Measurements from ENCODE around the gene RALB. TPM values are rescaled to one million over a fixed set of nuclear protein-coding genes. Genes with fewer than 3 reads are reported as not detected.

RALB gene
- total RNA-seq, 2 donors from 2014 or later = 92.6 to 132 TPM

GRCh38 chr2:120338015-120338414 is 85.4 kb downstream of the RALB start:
- Histone ChIP-seq H3K27ac (no peak overlapping the region), H3K27me3 (replicated peaks; ENCODE audit: insufficient read depth) (no peaks in the 10 kb centered on the region), H3K36me3 (no peaks in the 10 kb centered on the region), H3K4me1 (replicated peaks) (peaks cover 1% of the 10 kb centered on the region), H3K9me3 (no peaks in the 10 kb centered on the region), H3K4me3 (no peak overlapping the region)
- no peak for DNase-seq (ENCODE audit: low spot score)
- TF ChIP-seq POLR2A (IDR thresholded peaks at IDR 0.05) = no peak
- no peak for TF ChIP-seq CTCF (IDR thresholded peaks at IDR 0.05)
- no peak for TF ChIP-seq POLR2AphosphoS5 (IDR thresholded peaks at IDR 0.05)
- intact Hi-C loops (cut with DNase I) = no loop called here
- 73% methylated on average over 1 of the region's 1 CpG for WGBS

GRCh38 chr2:120341977-120342376 is 89.3 kb downstream of the RALB start:
- H3K27me3 ChIP-seq (replicated peaks; ENCODE audit: insufficient read depth) = no peaks in the 10 kb centered on the region
- intact Hi-C loops (cut with DNase I) = loop anchor here (10.0 kb wide), 1 partner anchor 733 kb away; no protein-coding TSS in a partner anchor
- WGBS = 67% methylated on average over 7 of the region's 7 CpGs

GRCh38 chr2:120342446-120342845 is 89.8 kb downstream of the RALB start:
- Histone ChIP-seq H3K36me3 (no peaks in the 10 kb centered on the region), H3K9me3 (no peaks in the 10 kb centered on the region), H3K27me3 (replicated peaks; ENCODE audit: insufficient read depth) (no peaks in the 10 kb centered on the region), H3K27ac (no peak overlapping the region), H3K4me1 (replicated peaks) (peaks cover 7% of the 10 kb centered on the region), H3K4me3 (no peak overlapping the region)
- DNase-seq (ENCODE audit: low spot score) = no peak
- TF ChIP-seq CTCF (IDR thresholded peaks at IDR 0.05) = no peak
- no peak for TF ChIP-seq POLR2A (IDR thresholded peaks at IDR 0.05)
- no peak for TF ChIP-seq POLR2AphosphoS5 (IDR thresholded peaks at IDR 0.05)
- intact Hi-C loops (cut with DNase I) = loop anchor here (10.0 kb wide), 1 partner anchor 732 kb away; no protein-coding TSS in a partner anchor
- 62% methylated on average over 7 of the region's 7 CpGs for WGBS

More at GRCh38 chr2:120341977-120342376, 89.3 kb downstream of the RALB start:
- H3K36me3 ChIP-seq = no peaks in the 10 kb centered on the region
- no peaks in the 10 kb centered on the region for H3K9me3 ChIP-seq
- H3K4me3 ChIP-seq = no peak overlapping the region
- no peak for DNase-seq (ENCODE audit: low spot score)
- peaks cover 7% of the 10 kb centered on the region for H3K4me1 ChIP-seq (replicated peaks)
- H3K27ac ChIP-seq = no peak overlapping the region
- TF ChIP-seq POLR2A (IDR thresholded peaks at IDR 0.05) (no peak), CTCF (IDR thresholded peaks at IDR 0.05) (no peak)

- Histone ChIP-seq H3K4me1 (replicated peaks) (peaks cover 7% of the 10 kb centered on the region), H3K27me3 (replicated peaks; ENCODE audit: insufficient read depth) (no peaks in the 10 kb centered on the region), H3K4me3 (no peak overlapping the region), H3K36me3 (no peaks in the 10 kb centered on the region), H3K9me3 (no peaks in the 10 kb centered on the region), H3K27ac (peak overlapping the region; percentile 75 to 92)
- TF ChIP-seq CTCF (IDR thresholded peaks at IDR 0.05) = no peak
- TF ChIP-seq POLR2AphosphoS5 (IDR thresholded peaks at IDR 0.05) = no peak
- TF ChIP-seq POLR2A (IDR thresholded peaks at IDR 0.05) = no peak
- no peak for DNase-seq (ENCODE audit: low spot score)
- intact Hi-C loops (cut with DNase I) = loop anchor here (1.0 to 10.0 kb wide), 2 partner anchors 337 to 732 kb away; no protein-coding TSS in a partner anchor
- WGBS = 31% methylated on average over 5 of the region's 5 CpGs
Measured at GRCh38 chr2:120343100-120343432, 90.4 kb downstream of the RALB start.

GRCh38 chr2:120343433-120344105 is 90.9 kb downstream of the RALB start:
- peak; percentile 86 for DNase-seq (ENCODE audit: low spot score)
- TF ChIP-seq POLR2A (IDR thresholded peaks at IDR 0.05) = no peak
- peak; percentile 52 for TF ChIP-seq POLR2AphosphoS5 (IDR thresholded peaks at IDR 0.05)
- peak; percentile 78 to 97 (median 86) for TF ChIP-seq CTCF (IDR thresholded peaks at IDR 0.05)
- no peaks in the 10 kb centered on the region for H3K27me3 ChIP-seq (replicated peaks; ENCODE audit: insufficient read depth)
- peaks cover 7% of the 10 kb centered on the region for H3K4me1 ChIP-seq (replicated peaks)
- no peaks in the 10 kb centered on the region for H3K9me3 ChIP-seq
- peak overlapping the region; percentile 75 to 92 for H3K27ac ChIP-seq
- no peaks in the 10 kb centered on the region for H3K36me3 ChIP-seq
- 7% methylated on average over 43 of the region's 43 CpGs for WGBS
- intact Hi-C loops (cut with DNase I) = loop anchor here (1.0 to 10.0 kb wide), 2 partner anchors 337 to 731 kb away; no protein-coding TSS in a partner anchor
- H3K4me3 ChIP-seq = peak overlapping the region in 1 of 2 donors; percentile 65

Data from prostate gland (tissue), 2 donors.